RWPE1 (cell line): ENCODE data around the gene PARP16.

Source experiments
- CTCF ChIA-PET: fragments of 350-600 bp; sonication (Branson Sonifier 250); formaldehyde crosslinking; extraction: SDS; loops from one replicate; lab custom pipeline; 2021; lab: Yijun Ruan, JAX
- POLR2A ChIA-PET: fragments of 400-600 bp; formaldehyde crosslinking; extraction: SDS; loops from one replicate; lab custom pipeline; 2020; ENCODE audit warnings: antibody characterized with exemption; ENCODE audit not compliant: low non-redundant PET; lab: Yijun Ruan, JAX
- DNase-seq: peaks from one replicate; pipeline ENCODE4 v3.0.0; 2012; ENCODE audit warnings: low spot score
- H3K27ac ChIP-seq: fragments of 450-650 bp; 2 replicates; pipeline ENCODE4 v1.5.1; 2017
- TF ChIP-seq, protein P1 (sequence below): fragments of 450-650 bp; conservative IDR thresholded peaks from 2 replicates; pipeline ENCODE4 v1.5.1; 2017; ENCODE audit warnings: low read depth, mild to moderate bottlenecking

The PARP16 gene

DNA sequence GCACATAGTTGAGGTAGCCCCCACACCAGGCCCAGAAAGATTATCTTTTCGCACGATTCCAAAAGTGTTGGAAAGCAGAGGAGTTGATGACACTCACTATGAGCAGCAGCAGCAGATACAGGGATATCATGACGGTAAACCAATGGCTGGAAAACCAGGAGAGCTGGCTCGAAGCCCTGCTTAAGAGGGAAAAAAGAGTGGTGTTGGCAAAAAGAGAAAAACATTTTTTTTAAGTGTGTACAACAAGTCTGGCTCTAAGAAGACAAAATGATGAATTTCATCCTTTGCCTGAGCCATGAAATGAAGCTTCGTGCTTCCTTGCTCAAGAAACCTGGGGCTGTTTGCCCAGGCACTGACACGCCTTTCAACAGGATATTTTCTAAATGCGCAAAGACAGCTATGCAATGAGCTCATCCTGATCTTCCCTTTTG is 27.3 kb downstream of the PARP16 start:
- TF ChIP-seq, protein P1, sequence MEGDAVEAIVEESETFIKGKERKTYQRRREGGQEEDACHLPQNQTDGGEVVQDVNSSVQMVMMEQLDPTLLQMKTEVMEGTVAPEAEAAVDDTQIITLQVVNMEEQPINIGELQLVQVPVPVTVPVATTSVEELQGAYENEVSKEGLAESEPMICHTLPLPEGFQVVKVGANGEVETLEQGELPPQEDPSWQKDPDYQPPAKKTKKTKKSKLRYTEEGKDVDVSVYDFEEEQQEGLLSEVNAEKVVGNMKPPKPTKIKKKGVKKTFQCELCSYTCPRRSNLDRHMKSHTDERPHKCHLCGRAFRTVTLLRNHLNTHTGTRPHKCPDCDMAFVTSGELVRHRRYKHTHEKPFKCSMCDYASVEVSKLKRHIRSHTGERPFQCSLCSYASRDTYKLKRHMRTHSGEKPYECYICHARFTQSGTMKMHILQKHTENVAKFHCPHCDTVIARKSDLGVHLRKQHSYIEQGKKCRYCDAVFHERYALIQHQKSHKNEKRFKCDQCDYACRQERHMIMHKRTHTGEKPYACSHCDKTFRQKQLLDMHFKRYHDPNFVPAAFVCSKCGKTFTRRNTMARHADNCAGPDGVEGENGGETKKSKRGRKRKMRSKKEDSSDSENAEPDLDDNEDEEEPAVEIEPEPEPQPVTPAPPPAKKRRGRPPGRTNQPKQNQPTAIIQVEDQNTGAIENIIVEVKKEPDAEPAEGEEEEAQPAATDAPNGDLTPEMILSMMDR: no peak
- ChIA-PET POLR2A (no interaction called here), CTCF (interaction anchor here (1.1 kb wide), 1 partner anchor 11 kb away, joined by 4 read pairs; no protein-coding TSS in a partner anchor)
- DNase-seq: no peak
- no peak overlapping the region for H3K27ac ChIP-seq

DNA sequence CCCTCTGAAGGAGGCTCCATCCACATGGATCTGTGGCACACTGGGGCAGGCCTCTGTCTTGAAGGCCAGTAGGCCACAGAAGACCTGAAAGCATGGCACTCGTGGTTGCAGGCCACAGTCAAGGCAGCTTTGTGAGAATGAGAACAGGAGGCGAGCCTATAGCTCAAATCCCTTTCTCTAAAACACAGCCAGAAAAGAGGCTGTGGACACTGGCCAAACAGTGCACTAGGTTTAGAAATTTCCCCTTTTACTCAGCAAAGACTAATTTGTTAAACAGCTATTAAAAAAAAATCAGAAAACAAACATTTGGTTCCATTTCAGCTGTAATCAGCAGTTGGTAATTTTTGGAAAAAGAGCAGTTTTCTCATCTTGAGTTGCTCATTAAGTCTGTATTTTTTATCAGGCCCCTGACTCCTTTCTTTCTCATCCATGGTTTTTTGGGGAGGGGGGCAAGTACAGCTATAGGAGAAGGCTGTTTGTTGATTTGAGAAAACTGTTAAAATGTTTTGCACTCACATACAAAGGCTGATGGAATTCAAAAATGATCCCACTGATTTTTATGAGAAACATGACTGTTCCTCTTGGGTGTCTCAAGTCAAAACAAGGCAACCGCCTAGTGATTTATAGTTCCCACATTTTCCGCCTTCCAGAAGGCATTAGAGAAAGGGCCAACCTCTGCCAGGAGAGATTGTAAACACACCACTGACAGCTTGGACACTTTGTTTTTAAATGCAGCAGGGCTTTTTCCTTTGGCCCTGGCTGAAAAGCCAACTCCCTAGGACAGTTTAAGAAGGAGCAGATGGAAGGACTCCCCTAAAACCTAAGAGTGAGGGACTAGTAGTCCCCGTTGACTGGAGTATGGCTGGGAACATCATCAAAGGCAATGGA is 28.1 kb downstream of the PARP16 start:
- DNase-seq: no peak
- POLR2A ChIA-PET: no interaction called here
- no peak overlapping the region for H3K27ac ChIP-seq
- CTCF ChIA-PET: no interaction called here
- TF ChIP-seq, protein P1: no peak

DNA sequence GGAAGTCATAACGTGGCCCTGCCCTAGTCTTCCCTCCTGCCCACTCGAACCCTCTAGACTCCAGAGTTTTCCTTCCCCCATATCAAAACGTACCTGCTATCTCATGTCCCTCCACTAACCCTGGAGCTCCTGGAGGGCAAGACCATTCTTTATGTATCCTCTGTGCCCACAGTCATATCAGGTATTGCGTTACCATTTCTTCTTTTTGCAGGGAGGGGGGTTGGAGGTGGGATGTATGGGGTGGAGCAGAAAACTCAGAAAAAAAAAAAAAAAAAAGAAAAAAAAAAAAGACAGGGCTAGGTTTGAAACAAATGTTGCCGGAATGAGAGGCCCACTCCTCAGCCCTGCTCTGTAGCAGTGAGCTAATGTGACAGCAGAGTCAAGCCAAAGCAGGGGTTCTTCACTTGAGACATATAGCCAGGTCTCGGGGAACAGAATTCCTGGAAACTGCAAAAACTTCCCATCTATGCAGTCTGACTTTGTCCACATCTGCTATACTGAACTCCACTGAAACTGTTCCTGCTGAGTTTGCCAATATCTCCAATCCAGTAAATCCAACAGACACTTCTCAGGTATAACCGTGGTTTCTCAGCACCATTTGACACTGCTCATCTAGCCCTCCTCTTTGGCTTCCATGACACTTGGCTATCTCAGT is 31.1 kb downstream of the PARP16 start:
- no peak for DNase-seq
- H3K27ac ChIP-seq: no peak overlapping the region
- CTCF ChIA-PET: interaction anchor here (0.7 kb wide), 1 partner anchor 10 kb away, joined by 3 read pairs; no protein-coding TSS in a partner anchor
- POLR2A ChIA-PET: no interaction called here
- TF ChIP-seq, protein P1: no peak

DNA sequence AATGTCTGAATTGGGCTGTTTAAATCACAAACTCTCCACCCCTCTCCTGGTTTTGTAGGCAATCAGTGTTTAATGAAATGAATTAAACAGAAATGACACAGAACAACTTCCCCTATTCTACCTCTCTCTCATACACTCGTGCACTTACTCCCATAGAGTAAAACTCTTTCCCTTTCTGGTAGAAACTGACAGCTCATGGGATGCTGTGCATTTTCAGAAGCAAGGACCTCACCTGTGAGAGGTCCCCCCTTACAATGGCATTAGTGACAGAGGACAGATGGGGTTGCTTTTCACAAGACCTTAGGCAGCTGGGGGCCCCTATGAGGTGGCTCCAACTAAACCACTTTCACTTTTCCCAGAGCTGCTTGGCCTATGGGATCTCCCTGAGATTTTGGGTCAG is 31.9 kb downstream of the PARP16 start:
- ChIA-PET CTCF (no interaction called here), POLR2A (no interaction called here)
- DNase-seq: no peak
- no peak overlapping the region for H3K27ac ChIP-seq
- TF ChIP-seq, protein P1: no peak

DNA sequence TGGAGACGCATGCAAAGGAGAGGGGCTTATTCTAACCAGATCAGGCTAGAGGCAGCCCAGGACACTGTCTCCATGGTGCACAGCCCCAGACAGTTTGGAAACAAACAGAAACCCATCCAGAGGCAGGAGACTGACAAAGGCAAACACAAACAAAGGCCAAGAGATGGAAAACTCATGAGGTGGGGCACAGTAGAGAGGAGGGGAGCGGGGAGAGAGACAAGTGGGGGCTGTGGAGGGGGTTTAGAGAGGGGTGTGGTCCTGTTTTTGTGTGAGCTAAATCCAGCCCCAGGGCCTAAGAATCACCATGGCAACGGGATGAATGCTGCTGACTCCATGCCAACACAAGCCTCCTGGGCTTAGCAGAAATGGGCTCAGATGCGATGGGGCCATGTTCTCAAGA is 32.3 kb downstream of the PARP16 start:
- no peak for DNase-seq
- no peak overlapping the region for H3K27ac ChIP-seq
- TF ChIP-seq, protein P1: no peak
- POLR2A ChIA-PET: no interaction called here
- CTCF ChIA-PET: no interaction called here

DNA sequence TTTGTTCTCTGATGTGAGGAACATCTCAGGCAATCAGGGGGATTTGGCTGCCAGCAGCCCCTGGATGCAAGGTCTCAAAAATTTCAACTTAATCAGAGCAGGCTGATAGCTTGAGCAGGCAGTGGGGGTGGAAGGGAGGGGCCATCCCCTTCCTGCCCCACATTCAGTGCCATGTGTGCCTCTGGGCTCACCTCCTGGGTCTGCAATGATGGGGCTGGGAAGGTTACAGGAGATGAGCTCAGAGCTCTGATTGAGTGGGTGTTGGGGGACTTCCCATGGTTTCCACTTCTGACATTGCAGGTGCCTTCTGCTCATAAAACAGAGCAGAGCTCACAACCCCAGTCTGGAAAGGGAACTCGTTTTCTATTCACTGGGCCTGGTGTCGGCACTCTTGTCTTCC is 37.0 kb downstream of the PARP16 start:
- ChIA-PET POLR2A (no interaction called here), CTCF (interaction anchor here (0.7 to 1.0 kb wide), 2 partner anchors 21 to 29 kb away, joined by 3 read pairs; no protein-coding TSS in a partner anchor)
- TF ChIP-seq, protein P1: no peak
- DNase-seq: no peak
- no peak overlapping the region for H3K27ac ChIP-seq
